ENCODE results near the gene ZNF274.

DNA sequence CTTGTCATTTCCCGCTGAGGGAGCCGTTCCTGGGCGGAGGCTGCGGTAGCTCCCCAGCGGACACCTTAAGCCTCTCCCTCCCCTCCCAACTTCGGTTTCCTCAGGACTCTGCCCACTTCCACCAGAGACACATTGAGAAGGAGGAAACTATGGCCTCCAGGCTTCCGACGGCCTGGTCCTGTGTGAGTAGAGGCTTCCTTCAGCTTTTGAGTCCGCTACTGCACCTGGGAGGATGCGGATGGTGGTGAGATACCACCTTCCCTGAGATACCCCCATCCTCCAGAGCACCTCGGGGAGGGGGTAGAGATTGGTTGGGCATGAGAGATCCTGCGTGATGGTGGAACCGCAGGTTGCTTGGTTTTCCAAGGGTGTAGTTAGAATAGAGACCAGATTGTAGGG is 955 bp downstream of the ZNF274 start:
- TF ChIP-seq CTCF (IDR thresholded peaks at IDR 0.05 in 8 of 11, conservative IDR thresholded peaks at IDR 0.05 in 3 of 11) (no peak), POLR2AphosphoS5 (IDR thresholded peaks at IDR 0.05) (no peak)
